ENCODE measurements around the gene SPATA2.

Gene SPATA2

GRCh38 chr20:49929142-49929494, 13.8 kb upstream of the SPATA2 start:
- DNase-seq (ENCODE audit: low read depth in 2 of 2) = no peak

GRCh38 chr20:49928411-49929141, 13.2 kb upstream of the SPATA2 start:
- peak; percentile 60 to 62 for DNase-seq (ENCODE audit: low read depth in 2 of 2)

- no peak for DNase-seq (ENCODE audit: low read depth in 2 of 2)
These were observed 10.6 kb upstream of the SPATA2 start for GRCh38 chr20:49925901-49926454.

GRCh38 chr20:49924247-49924646, 8.9 kb upstream of the SPATA2 start:
- no peak for DNase-seq (ENCODE audit: low read depth in 2 of 2)

- no peak for DNase-seq (ENCODE audit: low read depth in 2 of 2)
These were observed 4.1 kb upstream of the SPATA2 start for GRCh38 chr20:49919461-49919860.

- no peak for DNase-seq (ENCODE audit: low read depth in 2 of 2)
These were observed 3.7 kb upstream of the SPATA2 start for GRCh38 chr20:49919009-49919408.

GRCh38 chr20:49918446-49918845, 3.1 kb upstream of the SPATA2 start:
- DNase-seq (ENCODE audit: low read depth in 2 of 2) = no peak

GRCh38 chr20:49916146-49917002, 1.0 kb upstream of the SPATA2 start:
- no peak for DNase-seq (ENCODE audit: low read depth in 2 of 2)

GRCh38 chr20:49915118-49915379, 280 bp downstream of the SPATA2 start:
- no peak for DNase-seq (ENCODE audit: low read depth in 2 of 2)

GRCh38 chr20:49914310-49915117, 815 bp downstream of the SPATA2 start:
- no peak for DNase-seq (ENCODE audit: low read depth in 2 of 2)

- DNase-seq (ENCODE audit: low read depth in 2 of 2) = no peak
These were observed 1.8 kb downstream of the SPATA2 start for GRCh38 chr20:49913399-49914047.

GRCh38 chr20:49910340-49910706, 5.0 kb downstream of the SPATA2 start:
- no peak for DNase-seq (ENCODE audit: low read depth in 2 of 2)

GRCh38 chr20:49909499-49910339, 5.6 kb downstream of the SPATA2 start:
- DNase-seq (ENCODE audit: low read depth in 2 of 2) = no peak

GRCh38 chr20:49908258-49908565, 7.1 kb downstream of the SPATA2 start:
- DNase-seq (ENCODE audit: low read depth in 2 of 2) = no peak

- no peak for DNase-seq (ENCODE audit: low read depth in 2 of 2)
These were observed 7.7 kb downstream of the SPATA2 start for GRCh38 chr20:49907405-49908257.

- no peak for DNase-seq (ENCODE audit: low read depth in 2 of 2)
These were observed 8.6 kb downstream of the SPATA2 start for GRCh38 chr20:49906615-49907154.

GRCh38 chr20:49906101-49906604, 9.2 kb downstream of the SPATA2 start:
- no peak for DNase-seq (ENCODE audit: low read depth in 2 of 2)

- DNase-seq (ENCODE audit: low read depth in 2 of 2) = no peak
These were observed 9.8 kb downstream of the SPATA2 start for GRCh38 chr20:49905415-49906091.

Measured in stimulated activated CD8-positive, alpha-beta memory T cell treated with anti-CD3 and anti-CD28 coated beads, Interleukin-7, amount 100 ng/mL, for 4 hours (primary cell).